NCI-H2227 (cell line): ENCODE data around the gene FFAR3.
A peak's percentile ranks its signal among the peaks of the same experiment; 100 is the strongest.

Experiments used
- DNase-seq: peaks from one replicate; lab custom pipeline; 2025; ENCODE audit not compliant: unreplicated experiment; lab: John Stamatoyannopoulos, UW

The FFAR3 gene, protein sequence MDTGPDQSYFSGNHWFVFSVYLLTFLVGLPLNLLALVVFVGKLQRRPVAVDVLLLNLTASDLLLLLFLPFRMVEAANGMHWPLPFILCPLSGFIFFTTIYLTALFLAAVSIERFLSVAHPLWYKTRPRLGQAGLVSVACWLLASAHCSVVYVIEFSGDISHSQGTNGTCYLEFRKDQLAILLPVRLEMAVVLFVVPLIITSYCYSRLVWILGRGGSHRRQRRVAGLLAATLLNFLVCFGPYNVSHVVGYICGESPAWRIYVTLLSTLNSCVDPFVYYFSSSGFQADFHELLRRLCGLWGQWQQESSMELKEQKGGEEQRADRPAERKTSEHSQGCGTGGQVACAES

DNA sequence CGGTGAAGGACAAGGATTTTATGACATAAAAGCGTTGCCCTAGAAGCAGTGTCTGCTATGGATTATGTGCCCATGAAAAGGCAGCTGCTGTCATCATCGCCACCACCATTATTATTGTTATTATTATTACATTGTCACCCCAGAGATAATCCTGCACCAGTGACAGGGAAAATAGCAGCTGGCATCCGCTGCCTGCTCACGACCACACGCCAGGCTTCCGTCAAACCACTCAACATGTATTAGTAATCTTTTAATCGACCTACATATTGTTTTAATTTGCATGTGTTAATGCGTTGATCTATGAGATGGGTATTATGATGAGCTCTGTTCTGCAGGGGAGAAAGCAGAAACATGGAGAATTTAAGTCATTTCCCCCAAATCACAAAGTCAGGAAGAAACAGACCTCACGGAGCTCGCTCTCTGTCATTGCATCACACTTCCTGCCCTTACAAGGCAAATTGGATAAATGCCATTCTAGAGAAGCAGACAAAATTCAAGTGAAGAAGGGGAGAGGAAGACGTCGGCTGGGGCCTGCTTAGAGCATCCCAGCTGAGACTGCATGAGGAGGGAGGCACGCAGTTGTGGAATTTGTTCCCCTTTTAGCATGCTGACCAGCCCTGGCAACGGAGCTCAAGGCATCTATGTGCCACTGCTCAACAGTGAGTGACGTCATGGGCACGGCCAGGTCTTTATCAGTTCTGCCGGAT lies at the start of gene FFAR3:
Gene FFAR3, plus strand, starts transcription at position 594 of the 707 bp plus-strand sequence. CDS start 431 bp downstream, outside the sequence.
- no peak for DNase-seq

DNA sequence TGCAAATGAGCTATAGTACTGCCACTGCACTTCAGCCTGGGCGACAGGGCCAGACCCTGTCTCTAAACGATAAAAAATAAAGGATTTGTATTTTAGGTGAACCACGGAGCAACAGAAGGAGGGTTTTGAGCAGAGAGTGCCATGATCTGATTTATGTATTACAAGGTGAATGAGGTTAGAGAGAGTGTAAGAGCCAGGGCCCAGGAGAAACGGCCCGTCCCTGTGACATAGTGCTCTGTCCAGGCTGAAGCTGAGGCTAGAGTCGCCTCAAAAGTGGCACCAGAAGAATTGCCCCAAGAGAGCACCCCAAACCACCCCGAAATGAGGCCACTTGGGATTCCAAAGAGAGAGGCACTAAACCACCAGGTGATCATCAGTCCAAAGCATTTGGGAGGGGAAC lies 49.4 kb upstream of the FFAR3 start:
- no peak for DNase-seq

DNA sequence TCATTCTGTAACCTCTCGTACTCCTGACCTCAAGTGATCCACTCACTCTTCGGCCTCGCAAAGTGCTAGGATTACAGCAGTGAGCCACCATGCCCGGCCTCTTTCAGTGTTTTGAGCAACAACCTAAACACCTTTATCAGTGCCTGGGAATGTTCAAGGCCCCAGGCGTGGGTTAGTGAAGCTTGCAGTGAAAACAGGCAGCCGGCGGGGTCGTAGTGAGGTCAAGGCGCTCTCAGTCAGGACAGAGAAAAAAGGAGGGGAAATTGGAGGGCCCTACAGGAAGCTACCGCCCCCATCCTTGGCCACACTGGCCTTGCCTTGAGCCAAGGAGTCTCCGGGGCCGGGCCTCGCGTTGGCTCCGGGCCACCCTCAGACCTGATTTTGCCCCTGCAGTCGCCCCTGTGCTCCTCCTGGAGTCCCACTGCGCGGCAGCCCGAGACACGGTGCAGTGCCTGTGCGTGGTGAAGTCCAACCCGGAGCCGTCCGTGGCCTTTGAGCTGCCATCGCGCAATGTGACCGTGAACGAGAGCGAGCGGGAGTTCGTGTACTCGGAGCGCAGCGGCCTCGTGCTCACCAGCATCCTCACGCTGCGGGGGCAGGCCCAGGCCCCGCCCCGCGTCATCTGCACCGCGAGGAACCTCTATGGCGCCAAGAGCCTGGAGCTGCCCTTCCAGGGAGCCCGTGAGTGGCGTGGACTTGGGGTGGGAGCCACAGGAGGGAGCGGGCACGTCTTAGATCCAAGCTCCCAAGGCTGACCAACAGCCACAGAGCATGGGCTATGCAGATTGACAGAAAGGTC lies 48.6 kb upstream of the FFAR3 start:
- DNase-seq, result no peak

DNA sequence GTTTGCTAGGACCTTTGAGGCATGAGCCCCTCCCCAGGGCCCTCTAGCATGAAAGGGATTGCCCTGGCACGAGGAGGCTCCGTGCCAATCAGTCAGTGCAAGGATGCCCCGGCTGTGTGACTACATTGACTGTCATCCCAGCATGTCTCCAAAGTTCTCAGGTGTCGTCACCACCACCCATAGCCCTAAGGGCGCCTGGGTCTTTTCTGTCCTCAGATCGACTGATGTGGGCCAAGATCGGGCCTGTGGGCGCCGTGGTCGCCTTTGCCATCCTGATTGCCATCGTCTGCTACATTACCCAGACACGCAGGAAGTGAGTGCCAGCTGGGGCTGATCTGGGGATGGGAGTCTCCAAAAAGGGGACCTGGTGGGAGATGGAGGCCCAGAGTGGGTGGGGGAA lies 47.9 kb upstream of the FFAR3 start:
- DNase-seq, result no peak

DNA sequence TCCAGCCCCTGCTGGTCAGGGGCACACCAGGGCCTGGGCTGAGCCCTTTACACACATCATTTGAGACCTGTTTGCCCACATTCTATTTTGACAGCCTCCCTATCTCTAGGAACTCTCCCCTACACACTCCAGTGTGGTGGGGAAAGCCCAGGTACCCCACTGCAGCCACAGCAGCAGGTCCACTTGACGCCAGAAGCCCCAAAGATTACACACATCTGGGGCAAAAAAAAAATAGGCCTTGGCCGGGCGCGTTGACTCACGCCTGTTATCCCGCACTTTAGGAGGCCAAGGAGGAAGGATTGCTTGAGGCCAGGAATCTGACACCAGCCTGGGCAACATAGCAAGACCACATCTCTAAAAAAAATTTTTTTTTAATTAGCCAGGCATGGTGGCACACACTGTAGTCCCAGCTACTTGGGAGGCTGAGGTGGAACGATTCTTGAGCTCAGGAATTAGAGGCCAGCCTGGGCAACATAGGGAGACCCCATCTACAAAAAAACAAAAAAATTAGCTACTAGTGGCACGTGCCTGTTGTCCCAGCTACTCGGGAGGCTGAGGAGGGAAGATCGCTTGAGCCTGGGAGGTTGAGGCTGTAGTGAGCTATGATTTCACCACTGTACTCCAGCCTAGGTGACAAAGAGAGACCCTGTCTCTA lies 47.3 kb upstream of the FFAR3 start:
- no peak for DNase-seq

DNA sequence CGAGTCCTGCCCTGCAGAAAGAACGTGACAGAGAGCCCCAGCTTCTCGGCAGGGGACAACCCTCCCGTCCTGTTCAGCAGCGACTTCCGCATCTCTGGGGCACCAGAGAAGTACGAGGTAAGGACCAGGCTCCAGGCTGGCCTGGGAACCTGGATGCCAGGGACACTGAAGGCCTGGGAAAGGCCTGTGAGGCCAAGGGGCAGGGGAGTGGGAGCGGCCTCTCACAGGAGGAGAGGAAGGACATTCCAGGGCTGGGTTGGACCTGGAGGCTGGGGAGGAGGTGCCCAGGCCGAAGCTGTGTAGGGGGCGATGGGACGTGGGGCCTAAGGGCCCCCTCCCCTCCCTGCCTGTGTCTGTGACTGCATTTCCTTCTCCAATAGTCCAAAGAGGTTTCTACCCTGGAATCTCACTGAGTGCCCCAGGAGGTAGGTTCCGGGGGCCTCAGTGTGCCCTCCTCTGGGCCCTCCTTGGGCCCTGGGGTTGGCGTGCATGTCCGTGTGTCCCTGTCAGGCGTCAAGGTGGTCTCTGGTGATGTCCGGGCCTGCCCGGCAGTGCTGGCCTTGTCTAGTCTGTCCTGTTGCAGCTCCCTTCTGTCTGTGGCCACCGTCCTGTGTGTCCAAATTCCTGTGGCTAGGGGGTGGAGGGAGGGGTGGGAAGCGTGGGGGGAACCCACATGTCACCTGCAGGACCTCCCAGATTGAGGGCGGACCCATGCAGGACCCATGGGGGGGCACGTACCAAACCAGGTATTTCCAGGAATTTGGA lies 46.2 kb upstream of the FFAR3 start:
- DNase-seq, result no peak

DNA sequence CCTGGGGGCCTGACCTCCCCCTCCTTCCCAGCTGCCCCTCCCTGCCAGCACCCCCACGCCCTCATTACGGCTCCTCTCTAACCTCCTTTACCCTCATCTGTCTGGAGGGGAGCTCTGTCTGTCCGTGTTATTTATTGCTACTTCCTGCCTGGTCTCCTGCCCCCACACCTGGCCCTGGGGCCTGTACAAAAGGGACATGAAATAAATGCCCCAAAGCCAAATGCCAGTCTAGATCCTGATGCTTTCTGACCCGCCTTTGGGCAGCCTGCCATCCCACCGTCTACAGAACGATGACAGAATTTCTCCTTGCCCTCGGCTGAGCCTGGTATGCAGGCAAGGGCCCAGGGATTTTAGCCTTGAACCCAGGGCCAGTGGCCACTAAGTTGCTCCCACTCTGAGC lies 44.7 kb upstream of the FFAR3 start:
- DNase-seq, result no peak

DNA sequence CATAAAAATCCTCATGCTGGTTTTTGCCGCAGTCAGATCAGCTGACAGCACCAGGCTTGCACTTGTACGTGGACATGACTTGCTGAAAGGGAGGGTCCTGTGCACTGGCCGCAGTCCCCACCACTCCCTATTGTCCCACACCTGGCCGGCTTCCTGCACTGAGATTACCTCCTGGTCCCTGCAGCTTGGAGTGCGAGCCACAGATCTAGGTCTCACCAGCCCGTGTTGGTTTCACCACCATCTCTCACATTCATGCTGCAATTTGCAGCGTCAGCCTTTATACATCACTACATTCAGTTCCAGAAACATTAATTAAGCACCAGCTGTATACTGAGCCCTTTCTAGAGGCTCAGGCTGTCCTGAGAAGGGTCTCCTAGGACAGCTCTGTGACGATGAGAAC lies 44.2 kb upstream of the FFAR3 start:
- no peak for DNase-seq

DNA sequence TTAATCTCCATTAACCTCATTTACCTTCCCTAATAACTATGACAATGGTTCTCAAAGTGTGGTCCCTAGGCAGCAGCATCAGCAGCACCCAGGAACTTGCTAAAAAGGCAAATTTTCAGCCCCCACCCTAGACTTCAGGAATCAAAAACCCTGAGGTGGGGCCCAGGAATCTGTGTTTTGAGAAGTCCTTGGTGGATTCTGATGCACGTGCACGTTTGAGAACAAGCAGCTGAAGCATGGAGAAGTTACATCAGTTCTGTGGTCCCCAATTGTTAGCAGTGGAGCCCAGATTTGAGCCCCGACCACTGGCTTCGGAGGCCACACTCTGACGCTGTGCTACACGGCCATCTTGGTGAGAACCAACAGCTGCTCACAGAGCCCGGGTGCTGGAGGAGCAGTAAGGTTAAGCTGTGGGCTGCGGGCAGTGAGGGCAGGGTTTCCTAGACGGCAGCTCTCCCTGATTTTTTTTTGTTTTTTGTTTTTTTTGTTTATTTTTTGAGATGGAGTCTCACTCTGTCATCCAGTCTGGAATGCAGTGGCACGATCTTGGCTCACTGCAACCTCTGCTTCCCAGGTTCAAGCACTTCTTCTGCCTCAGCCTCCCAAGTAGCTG lies 43.3 kb upstream of the FFAR3 start:
- DNase-seq, result no peak

DNA sequence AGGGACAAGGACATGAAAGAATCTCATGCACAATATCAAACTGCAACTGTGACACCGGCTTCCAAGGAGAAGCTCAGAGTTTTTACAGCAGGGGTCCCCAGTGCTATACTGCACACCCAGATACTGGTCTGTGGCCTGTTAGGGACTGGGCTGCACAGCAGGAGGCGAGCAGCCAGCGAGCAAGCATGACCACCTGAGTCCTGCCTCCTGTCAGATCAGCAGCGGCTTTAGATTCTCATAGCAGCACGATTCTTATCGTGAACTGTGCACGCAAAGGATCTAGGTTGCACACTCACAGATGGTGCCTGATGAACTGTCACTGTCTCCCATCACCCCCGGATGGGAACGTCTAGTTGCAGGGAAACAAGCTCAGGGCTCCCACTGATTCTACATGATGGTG lies 42.4 kb upstream of the FFAR3 start:
- peak; percentile 69 for DNase-seq

DNA sequence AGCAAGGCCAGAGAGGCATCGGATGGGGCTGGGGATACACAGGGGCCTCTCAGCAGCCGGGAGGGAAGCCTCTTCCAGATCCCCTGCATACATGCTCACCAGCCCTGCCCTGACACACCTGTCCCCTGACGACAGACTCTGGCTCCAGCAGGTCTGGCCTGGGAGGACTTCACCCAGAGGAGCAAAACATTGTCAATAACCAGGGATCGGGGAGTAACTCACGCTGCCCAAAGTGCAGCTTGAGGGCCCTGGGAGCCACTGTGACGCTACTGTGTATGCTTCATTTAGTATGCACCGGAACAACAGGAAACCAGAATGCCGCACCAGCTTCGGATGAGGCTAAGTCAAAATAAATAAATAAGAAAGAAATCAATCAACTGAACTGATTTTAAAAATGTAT lies 41.7 kb upstream of the FFAR3 start:
- no peak for DNase-seq

DNA sequence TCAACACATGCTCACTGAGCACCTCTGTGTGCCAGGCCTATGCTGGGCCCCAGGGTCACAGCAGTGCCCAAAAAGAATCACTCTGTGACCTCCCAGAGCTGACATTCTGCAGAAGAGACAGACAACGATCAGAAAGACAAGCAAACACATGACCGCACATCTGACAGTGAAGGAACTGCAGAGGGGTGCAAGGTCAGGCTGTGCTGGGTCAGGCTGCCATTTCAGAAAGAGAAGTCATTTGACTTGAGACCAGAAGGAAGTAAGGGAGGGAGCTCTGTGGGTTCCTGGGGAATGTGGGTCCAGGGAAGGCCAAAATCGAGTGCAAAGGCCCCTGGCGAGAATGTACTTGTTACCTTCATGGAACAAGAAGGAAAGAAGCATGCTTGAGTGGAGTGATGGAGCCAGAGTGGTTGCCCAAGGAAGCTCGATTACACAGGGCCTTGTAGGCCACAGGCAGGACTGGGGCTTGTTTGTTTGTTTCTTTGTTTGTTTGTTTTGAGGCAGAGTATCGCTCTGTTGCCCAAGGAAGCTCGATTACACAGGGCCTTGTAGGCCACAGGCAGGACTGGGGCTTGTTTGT lies 40.7 kb upstream of the FFAR3 start:
- DNase-seq, result no peak

DNA sequence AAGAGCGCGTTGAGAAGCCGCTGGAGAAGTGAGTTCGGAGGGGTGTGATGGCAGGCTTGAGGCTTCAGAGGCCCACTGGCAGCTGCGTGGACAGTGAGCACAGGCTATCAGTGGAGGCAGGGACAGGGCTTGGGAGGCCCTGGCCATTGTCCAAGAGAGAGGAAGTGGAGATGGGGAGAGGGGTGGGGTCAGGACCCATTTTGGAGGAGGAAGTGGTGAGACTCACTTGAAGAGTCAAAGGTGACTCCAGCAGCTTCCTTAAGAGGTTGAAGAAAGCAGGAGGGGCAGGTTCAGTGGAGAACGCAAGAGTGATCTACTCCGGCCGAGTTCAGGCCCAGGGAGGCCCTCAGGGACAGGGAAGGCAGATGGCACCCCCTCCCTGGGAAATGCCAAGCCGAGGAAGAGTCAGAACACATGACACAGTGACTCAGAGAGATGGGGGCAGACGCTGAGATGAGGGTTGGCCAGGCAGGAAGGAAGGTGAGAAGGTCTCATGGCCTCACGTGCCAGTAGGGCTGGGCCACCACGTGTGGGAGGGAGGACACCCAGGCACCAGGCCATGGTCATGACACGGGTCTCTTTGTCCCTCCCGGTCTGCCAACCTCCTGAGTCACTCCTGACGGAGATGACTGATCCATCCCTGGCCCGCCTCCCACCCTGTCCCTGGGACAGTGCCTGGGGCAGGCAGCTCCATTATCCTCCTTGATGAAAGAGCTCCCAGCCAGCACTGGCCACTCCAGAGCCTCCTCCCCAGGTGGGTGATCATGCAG lies 39.4 kb upstream of the FFAR3 start:
- DNase-seq, result no peak

DNA sequence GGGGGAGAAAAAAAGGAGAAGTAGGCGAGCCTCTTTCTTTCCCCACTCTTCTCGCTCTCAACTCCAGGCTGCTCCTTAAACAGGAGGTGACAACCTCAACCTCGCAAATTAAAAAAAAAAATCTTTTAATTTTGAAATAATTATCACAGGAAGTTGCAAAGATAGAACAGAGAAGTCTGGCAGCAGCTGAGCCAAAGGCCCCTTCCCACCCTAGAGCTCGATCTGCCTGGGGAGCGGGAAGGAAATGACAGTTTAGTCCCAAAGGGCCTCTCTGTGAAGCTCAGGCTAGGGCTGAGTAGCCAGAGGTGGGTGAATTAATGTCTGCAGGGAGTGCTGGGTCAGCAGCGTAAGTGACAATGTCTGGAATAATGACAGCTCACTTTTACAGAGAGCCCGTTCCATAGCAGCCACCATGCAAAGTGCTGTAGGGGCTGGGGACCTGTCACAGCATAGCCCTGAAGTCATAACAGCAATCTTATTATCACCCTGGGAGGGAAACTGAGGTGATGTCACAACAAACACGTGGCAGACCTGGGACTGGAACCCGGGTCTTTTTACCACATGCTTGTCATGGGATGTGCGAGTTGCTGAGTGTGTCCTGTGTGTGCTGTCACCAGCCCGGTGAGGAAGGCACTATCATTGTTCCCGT lies 38.1 kb upstream of the FFAR3 start:
- peak; percentile 67 for DNase-seq

DNA sequence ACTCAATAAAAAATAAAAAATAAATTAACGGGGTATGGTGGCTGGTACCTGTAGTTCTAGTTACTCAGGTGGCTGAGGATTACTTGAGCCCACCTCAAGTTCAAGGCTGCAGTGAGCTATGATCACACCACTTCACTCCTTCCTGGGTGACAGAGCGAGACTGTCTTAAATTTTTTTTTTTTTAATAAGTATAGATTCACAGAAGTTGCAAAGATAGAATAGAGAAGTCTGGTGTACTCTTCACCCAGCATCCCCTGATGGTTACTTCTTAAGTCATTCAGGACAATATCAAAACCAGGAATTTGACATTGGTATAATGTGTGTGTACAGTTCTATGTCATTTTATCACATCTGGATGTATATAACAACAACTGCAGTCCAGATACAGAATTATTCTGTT lies 37.0 kb upstream of the FFAR3 start:
- DNase-seq, result no peak

DNA sequence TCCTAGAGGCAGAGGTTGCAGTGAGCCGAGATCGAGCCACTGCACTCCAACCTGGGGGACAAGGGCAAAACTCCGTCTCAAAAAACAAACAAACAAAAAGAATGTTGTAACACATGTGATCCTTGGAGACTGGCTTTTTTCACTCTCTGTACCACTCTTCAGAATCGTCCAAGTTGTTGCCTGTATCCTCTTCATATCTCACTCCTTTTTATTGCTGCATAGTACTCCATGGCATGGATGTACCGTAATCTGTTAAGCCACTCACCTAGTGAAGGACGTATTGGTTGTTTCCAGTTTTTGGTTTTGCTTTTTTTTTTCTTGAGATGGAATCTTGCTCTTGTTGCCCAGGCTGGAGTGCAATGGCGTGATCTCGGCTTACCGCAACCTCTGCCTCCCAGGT lies 36.2 kb upstream of the FFAR3 start:
- DNase-seq, result no peak

DNA sequence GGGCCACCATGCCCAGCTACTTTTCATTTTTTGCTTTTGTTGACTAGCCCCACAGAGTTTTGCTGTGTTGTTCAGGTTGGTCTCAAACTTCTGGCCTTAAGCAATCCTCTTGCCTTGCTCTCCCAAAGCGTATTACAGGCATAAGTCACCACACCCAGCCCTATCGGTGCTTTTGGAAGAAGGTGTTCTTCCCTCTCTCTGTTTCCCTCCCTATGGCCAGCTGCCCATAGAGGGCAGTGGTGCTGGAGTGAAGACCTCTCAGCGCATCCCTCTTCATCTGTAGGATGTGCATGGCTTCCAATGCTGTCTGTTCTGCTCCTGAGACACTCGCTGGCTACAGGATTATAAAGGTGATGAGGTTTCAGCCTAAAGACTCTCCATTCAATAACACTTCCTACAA lies 30.6 kb upstream of the FFAR3 start:
- no peak for DNase-seq

DNA sequence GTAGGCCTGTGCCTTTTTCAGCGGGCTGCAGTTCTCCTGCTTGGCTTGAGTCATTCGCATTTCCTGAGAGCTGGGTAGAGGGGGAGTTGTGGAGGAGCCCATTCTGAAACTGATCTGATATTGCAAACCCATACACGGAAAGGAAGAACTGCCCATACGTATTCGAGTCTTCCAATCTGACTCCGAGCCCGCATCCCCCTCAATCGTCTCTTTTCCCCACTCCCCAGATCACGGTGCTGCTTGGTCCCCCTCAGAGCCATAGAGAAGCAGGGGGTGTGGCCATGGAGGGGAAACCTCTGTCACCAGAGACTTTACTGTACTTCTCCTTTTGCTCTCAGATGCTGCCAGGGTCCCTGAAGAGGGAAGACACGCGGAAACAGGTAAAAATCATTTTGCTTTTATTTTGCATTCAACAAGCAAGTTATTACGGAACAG lies 29.4 kb upstream of the FFAR3 start, which contains the start of gene CD22:
Gene CD22, plus strand, starts transcription at position 337 of the 435 bp plus-strand sequence. CDS start 2,854 bp downstream, outside the sequence.
- no peak for DNase-seq
